SJSA1 (cell line): ENCODE data around the gene PLXDC1. TPM values are rescaled to one million over a fixed set of nuclear protein-coding genes. Genes with fewer than 3 reads are reported as not detected.
"Not testable (repeated sequence)": the region's sequence is repeated elsewhere in the genome, so short reads cannot be mapped to it uniquely, and the experiment has no call there.

Experiments
- DNase-seq, 2 experiments: peaks; one replicate each; pipeline ENCODE4 v3.0.0-alpha.2; 2015 to 2020; ENCODE audit warnings: low spot score in 2 of 2, low read depth in 1 of 2
- H3K27ac ChIP-seq: fragments of 250-450 bp; sonication (Bioruptor Pico); 2 replicates; pipeline ENCODE4 v1.5.1; 2020; ENCODE audit warnings: mild to moderate bottlenecking, moderate library complexity
- H3K27me3 ChIP-seq: fragments of 250-450 bp; sonication (Bioruptor Pico); replicated peaks from 2 replicates; pipeline ENCODE4 v1.5.1; 2020; ENCODE audit warnings: mild to moderate bottlenecking, moderate library complexity
- H3K36me3 ChIP-seq: fragments of 250-450 bp; sonication (Bioruptor Pico); 2 replicates; pipeline ENCODE4 v1.5.1; 2020; ENCODE audit warnings: mild to moderate bottlenecking
- H3K4me1 ChIP-seq: fragments of 250-450 bp; sonication (Bioruptor Pico); replicated peaks from 2 replicates; pipeline ENCODE4 v1.6.1; 2021; ENCODE audit warnings: mild to moderate bottlenecking
- H3K4me3 ChIP-seq: fragments of 250-450 bp; sonication (Bioruptor Pico); 2 replicates; pipeline ENCODE4 v1.5.1; 2020; ENCODE audit warnings: mild to moderate bottlenecking
- H3K9me3 ChIP-seq: fragments of 250-450 bp; sonication (Bioruptor Pico); replicated peaks from 2 replicates; pipeline ENCODE4 v1.5.1; 2020; ENCODE audit warnings: mild to moderate bottlenecking
- total RNA-seq: library from RNA; depleted of rRNA; stranded (reverse); fragments of >200 nt; shearing (Covaris generic); gene quantifications from 2 replicates; pipeline ENCODE4 v1.2.3, GENCODE V29; 2014

PLXDC1 gene
- total RNA-seq, 1 experiment from 2014 or later, result not detected

DNA sequence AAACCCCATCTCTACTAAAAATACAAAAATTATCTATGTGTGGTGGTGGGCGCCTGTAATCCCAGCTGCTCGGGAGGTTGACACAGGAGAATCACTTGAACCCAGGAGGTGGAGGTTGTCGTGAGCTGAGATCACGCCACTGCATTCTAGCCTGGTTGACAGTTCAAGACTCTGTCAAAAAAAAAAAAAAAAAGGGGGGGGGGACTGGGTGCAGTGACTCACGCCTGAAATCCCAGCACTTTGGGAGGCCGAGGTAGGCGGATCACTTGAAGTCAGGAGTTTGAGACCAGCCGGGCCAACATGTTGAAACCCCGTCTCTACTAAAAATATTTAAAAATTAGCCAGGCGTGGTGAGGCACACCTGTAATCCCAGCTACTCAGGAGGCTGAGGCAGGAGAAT is 29.5 kb downstream of the PLXDC1 start:
- DNase-seq, H3K36me3 ChIP-seq, H3K27me3 ChIP-seq, H3K4me3 ChIP-seq, H3K9me3 ChIP-seq, H3K4me1 ChIP-seq, H3K27ac ChIP-seq: not testable (repeated sequence)

DNA sequence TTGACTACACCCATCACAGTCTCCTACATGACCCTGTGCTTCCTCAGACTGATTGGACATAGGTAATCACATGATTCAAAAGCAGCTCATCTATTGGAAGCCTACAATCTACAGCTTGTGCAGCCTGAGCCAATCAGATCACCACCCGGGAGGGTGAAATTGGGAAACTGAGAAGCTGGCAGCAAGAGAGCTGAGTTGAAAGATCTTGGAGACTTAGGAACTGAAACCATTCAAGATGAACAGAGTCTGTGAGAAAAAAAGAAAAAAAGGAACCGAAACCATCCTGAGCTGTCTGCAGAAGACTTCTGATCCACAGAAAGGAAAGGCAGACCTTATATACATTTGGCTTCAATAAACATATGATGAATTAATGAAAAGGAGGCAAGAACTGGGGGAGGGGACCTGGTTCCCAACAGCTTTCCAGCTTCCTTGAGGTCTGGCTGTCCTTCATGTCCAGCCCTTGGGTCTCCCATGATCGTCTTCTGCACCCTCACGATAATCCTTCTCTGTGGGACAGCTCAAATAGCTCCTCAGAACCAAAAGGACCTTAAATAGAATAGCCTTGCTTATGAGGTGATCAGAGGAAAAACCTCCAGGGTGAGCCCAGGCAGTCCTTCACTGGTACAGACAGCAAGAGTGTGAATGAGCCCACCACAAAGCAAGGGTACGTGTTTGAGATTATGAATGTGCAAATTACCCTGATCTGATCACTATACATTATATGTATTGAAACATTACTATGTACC is 32.6 kb downstream of the PLXDC1 start:
- Histone ChIP-seq H3K27me3 (no peaks in the 10 kb centered on the region), H3K4me3 (no peak overlapping the region), H3K9me3 (no peaks in the 10 kb centered on the region), H3K4me1 (no peaks in the 10 kb centered on the region), H3K27ac (no peak overlapping the region), H3K36me3 (no peaks in the 10 kb centered on the region)
- DNase-seq, result no peak

DNA sequence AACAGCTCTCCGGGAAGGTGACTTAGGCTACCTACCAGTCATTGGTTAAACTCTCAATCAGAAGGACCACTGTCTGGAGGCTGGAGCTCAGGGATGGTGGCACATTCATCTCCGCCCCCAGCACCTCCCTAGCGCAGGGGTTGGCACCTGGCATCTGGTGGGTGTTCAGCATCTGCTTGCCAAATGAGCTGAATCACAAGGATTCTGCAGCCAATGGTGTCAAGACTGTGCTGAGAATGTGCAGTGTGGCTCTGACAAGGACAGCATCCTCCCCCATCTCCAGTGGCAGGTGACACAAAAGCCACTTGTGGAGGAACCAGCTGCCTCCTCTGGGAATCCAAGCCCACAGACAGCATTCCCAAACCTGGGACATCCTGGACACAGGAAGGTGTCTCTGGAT is 35.2 kb downstream of the PLXDC1 start:
- H3K9me3 ChIP-seq, result no peaks in the 10 kb centered on the region
- H3K27me3 ChIP-seq, result no peaks in the 10 kb centered on the region
- no peak overlapping the region for H3K27ac ChIP-seq
- DNase-seq, result no peak
- H3K4me1 ChIP-seq, result no peaks in the 10 kb centered on the region
- no peak overlapping the region for H3K4me3 ChIP-seq
- no peaks in the 10 kb centered on the region for H3K36me3 ChIP-seq

- Histone ChIP-seq H3K4me1 (no peaks in the 10 kb centered on the region), H3K36me3 (no peaks in the 10 kb centered on the region), H3K4me3 (no peak overlapping the region), H3K27ac (no peak overlapping the region), H3K9me3 (no peaks in the 10 kb centered on the region), H3K27me3 (no peaks in the 10 kb centered on the region)
- DNase-seq, result no peak
These were observed 36.3 kb downstream of the PLXDC1 start for GRCh38 chr17:39115135-39115534.

GRCh38 chr17:39114723-39115122 is 36.7 kb downstream of the PLXDC1 start:
- DNase-seq, result no peak
- no peak overlapping the region for H3K27ac ChIP-seq
- no peaks in the 10 kb centered on the region for H3K36me3 ChIP-seq
- no peaks in the 10 kb centered on the region for H3K9me3 ChIP-seq
- no peak overlapping the region for H3K4me3 ChIP-seq
- H3K4me1 ChIP-seq, result no peaks in the 10 kb centered on the region
- no peaks in the 10 kb centered on the region for H3K27me3 ChIP-seq

DNA sequence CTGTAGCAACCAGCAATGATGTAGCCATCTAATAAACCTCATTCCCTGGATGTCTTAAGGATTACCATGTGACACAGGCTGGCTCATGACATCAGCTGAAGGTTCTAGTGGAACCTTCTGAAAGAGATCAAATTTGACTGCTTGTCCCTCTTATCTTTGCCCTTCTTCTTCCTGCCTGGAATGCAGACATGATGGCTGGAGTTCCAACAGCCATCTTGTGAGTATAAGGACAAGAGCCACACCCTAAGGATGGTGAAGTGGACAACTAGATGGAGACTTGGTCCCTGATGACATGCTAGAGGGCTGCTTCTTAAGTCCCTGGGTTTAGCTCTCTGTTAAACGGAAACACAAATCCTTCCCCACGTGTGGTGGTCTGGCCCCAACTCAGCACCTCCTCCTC is 37.6 kb downstream of the PLXDC1 start:
- H3K4me1 ChIP-seq, result no peaks in the 10 kb centered on the region
- no peak overlapping the region for H3K4me3 ChIP-seq
- no peak for DNase-seq
- no peaks in the 10 kb centered on the region for H3K27me3 ChIP-seq
- H3K36me3 ChIP-seq, result no peaks in the 10 kb centered on the region
- H3K9me3 ChIP-seq, result no peaks in the 10 kb centered on the region
- no peak overlapping the region for H3K27ac ChIP-seq

GRCh38 chr17:39110435-39111136 is 40.9 kb downstream of the PLXDC1 start:
- H3K4me3 ChIP-seq, result no peak overlapping the region
- H3K4me1 ChIP-seq, result no peaks in the 10 kb centered on the region
- no peak overlapping the region for H3K27ac ChIP-seq
- no peak for DNase-seq
- no peaks in the 10 kb centered on the region for H3K9me3 ChIP-seq
- H3K36me3 ChIP-seq, result no peaks in the 10 kb centered on the region
- H3K27me3 ChIP-seq, result 0 out of 2 replicates have a peak, but pooled peaks cover 8% of the 10 kb centered on the region

DNA sequence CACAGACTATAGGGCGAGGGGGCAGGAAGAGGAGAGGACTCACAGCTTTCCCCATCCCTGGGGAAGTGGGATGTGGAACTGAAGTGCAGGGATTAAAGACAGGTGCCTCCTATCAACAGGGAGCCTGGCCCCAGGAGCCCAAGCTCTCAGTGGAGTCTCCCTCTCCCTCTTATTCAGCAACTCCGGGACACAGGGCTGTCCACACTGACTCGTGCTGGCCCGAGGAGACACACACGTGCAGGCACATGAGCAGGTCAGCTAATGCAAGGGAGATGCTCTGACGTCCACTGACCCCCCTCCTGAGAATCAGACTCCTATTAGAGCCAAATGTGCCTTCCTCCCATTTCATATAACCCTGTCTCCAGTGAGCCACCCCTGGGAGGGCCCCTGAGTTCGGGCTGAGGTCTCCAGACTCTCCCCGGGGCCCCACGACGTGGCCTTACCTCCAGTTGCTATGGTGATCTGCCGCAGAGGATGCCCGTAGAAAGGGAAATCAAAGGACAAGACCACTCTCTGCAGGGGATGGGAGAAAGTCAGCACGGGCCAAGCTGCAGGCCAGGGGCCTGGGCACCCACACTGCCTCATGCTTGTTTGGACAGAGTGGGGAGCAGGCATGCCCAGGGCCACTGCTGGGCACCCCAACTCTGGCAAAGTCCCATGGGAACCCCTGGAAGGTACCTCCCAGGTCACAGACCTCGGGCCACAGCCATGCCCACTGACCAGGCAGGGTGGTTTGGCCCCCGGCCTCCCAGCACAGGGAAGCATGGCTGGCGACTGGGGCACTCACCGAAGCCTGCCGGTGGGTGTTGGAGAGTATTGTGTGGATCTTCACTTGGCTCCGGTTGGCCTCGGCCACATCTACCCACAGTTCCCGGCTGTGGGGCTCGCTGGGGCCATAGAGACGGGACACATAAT is 42.7 kb downstream of the PLXDC1 start:
- DNase-seq, result no peak
- Histone ChIP-seq H3K27me3 (0 out of 2 replicates have a peak, but pooled peaks cover 8% of the 10 kb centered on the region), H3K9me3 (no peaks in the 10 kb centered on the region), H3K36me3 (no peaks in the 10 kb centered on the region), H3K4me3 (no peak overlapping the region), H3K27ac (no peak overlapping the region), H3K4me1 (no peaks in the 10 kb centered on the region)

- H3K27ac ChIP-seq, result no peak overlapping the region
- no peaks in the 10 kb centered on the region for H3K9me3 ChIP-seq
- H3K27me3 ChIP-seq, result 0 out of 2 replicates have a peak, but pooled peaks cover 8% of the 10 kb centered on the region
- H3K4me3 ChIP-seq, result no peak overlapping the region
- no peaks in the 10 kb centered on the region for H3K36me3 ChIP-seq
- DNase-seq, result no peak
- H3K4me1 ChIP-seq, result no peaks in the 10 kb centered on the region
These were observed 43.5 kb downstream of the PLXDC1 start for GRCh38 chr17:39107973-39108372.

DNA sequence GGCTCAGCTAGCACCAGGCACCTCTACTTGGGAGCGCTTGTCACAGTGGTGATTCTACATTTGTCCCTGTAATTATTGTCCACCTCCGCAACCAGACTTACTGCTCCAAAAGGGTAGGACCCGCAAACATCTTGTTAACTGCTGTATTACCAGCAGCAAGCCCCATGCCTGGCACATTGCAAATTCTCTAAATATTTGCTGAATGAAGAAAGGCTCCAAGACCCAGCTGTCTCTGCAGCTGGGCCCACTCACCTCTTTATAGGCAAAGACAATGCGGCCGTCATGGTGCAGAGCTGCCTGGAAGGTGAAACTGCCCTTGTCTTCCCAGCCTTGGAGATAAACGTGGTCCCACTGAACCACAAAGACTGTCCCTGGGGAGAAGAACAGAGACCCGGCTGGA is 44.3 kb downstream of the PLXDC1 start:
- no peaks in the 10 kb centered on the region for H3K9me3 ChIP-seq
- H3K27me3 ChIP-seq, result 0 out of 2 replicates have a peak, but pooled peaks cover 8% of the 10 kb centered on the region
- H3K4me3 ChIP-seq, result no peak overlapping the region
- no peak for DNase-seq
- H3K27ac ChIP-seq, result no peak overlapping the region
- H3K36me3 ChIP-seq, result no peaks in the 10 kb centered on the region
- H3K4me1 ChIP-seq, result no peaks in the 10 kb centered on the region

DNA sequence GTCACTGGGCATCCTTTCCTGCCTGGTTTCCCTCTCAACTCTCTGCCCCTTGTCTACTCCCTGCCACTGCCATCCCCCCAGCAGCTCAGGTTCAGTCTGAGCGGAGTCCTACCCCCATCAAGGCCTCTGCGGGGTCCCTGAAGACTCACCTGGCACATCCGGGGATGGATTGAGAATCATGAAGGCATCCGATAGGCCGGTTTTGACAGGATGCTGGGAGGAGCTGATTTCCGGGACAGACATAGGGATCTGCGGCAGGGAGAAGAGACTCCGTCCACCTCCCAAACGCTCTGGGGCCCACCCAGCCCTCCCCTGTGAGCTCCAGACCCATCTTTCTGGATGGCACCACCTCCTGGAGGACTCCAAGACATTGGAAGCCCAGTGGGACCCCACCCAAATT is 45.7 kb downstream of the PLXDC1 start:
- Histone ChIP-seq H3K27ac (no peak overlapping the region), H3K36me3 (no peaks in the 10 kb centered on the region), H3K27me3 (0 out of 2 replicates have a peak, but pooled peaks cover 8% of the 10 kb centered on the region), H3K9me3 (no peaks in the 10 kb centered on the region), H3K4me3 (no peak overlapping the region), H3K4me1 (no peaks in the 10 kb centered on the region)
- no peak for DNase-seq

- 0 out of 2 replicates have a peak, but pooled peaks cover 12% of the 10 kb centered on the region for H3K27me3 ChIP-seq
- no peak overlapping the region for H3K4me3 ChIP-seq
- no peak for DNase-seq
- no peaks in the 10 kb centered on the region for H3K36me3 ChIP-seq
- no peak overlapping the region for H3K27ac ChIP-seq
- H3K4me1 ChIP-seq, result no peaks in the 10 kb centered on the region
- no peaks in the 10 kb centered on the region for H3K9me3 ChIP-seq
These were observed 46.8 kb downstream of the PLXDC1 start for GRCh38 chr17:39104657-39105056.

DNA sequence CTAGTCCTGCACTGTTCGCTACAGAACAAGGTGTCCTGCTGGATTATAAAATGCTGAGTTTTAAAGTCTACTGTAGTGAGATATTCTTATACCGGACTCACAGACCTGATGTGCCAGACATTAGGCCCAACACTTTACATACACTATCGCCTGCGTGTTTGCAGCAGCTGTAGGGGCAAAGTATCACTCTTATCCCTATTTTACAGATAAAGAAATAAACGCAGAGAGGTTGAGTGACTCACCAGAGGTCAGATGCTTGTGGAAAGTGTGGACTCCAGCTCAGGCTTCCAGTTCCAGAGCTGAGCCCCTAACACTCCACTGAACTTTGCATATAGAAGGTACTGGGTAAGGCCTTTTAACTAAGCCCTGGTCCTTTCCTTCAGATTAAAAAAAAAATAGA is 47.4 kb downstream of the PLXDC1 start:
- H3K9me3 ChIP-seq, result no peaks in the 10 kb centered on the region
- no peak overlapping the region for H3K27ac ChIP-seq
- no peak for DNase-seq
- no peaks in the 10 kb centered on the region for H3K4me1 ChIP-seq
- H3K4me3 ChIP-seq, result no peak overlapping the region
- 0 out of 2 replicates have a peak, but pooled peaks cover 14% of the 10 kb centered on the region for H3K27me3 ChIP-seq
- no peaks in the 10 kb centered on the region for H3K36me3 ChIP-seq
